ENCODE measurements around the gene C3orf70.

The C3orf70 gene

GRCh38 chr3:185161761-185162160 is 8.9 kb upstream of the C3orf70 start:
- no peak for DNase-seq (ENCODE audit: low read depth)
- TF ChIP-seq CTCF (conservative IDR thresholded peaks at IDR 0.05; ENCODE audit: low read depth, low read length): no peak
- H3K4me3 ChIP-seq (ENCODE audit: low read depth, low read length): no peak overlapping the region

GRCh38 chr3:185157347-185157746 is 4.5 kb upstream of the C3orf70 start:
- no peak for TF ChIP-seq CTCF (conservative IDR thresholded peaks at IDR 0.05; ENCODE audit: low read depth, low read length)
- no peak for DNase-seq (ENCODE audit: low read depth)
- no peak overlapping the region for H3K4me3 ChIP-seq (ENCODE audit: low read depth, low read length)

- DNase-seq (ENCODE audit: low read depth): no peak
- TF ChIP-seq CTCF (conservative IDR thresholded peaks at IDR 0.05; ENCODE audit: low read depth, low read length): no peak
- H3K4me3 ChIP-seq (ENCODE audit: low read depth, low read length): no peak overlapping the region
Observed at GRCh38 chr3:185155678-185156077, 2.8 kb upstream of the C3orf70 start.

GRCh38 chr3:185153861-185154629 is 1.2 kb upstream of the C3orf70 start:
- H3K4me3 ChIP-seq (ENCODE audit: low read depth, low read length): no peak overlapping the region
- TF ChIP-seq CTCF (conservative IDR thresholded peaks at IDR 0.05; ENCODE audit: low read depth, low read length): no peak
- DNase-seq (ENCODE audit: low read depth): no peak

GRCh38 chr3:185153171-185153771 is 411 bp upstream of the C3orf70 start:
- peak overlapping the region; percentile 54 for H3K4me3 ChIP-seq (ENCODE audit: low read depth, low read length)
- no peak for TF ChIP-seq CTCF (conservative IDR thresholded peaks at IDR 0.05; ENCODE audit: low read depth, low read length)
- no peak for DNase-seq (ENCODE audit: low read depth)

GRCh38 chr3:185151964-185152409 is 873 bp downstream of the C3orf70 start:
- H3K4me3 ChIP-seq (ENCODE audit: low read depth, low read length): peak overlapping the region; percentile 54
- DNase-seq (ENCODE audit: low read depth): no peak
- TF ChIP-seq CTCF (conservative IDR thresholded peaks at IDR 0.05; ENCODE audit: low read depth, low read length): no peak

All from choroid plexus epithelial cell (primary cell).